GM21576 (cell line): ENCODE data around the gene OR1K1.

Source experiments
- ATAC-seq: cut with Tn5 transposase; IDR thresholded peaks from one replicate; pipeline ENCODE4 v1.9.1; 2021; ENCODE audit warnings: mild to moderate bottlenecking, moderate library complexity; ENCODE audit not compliant: unreplicated experiment

OR1K1 gene

DNA sequence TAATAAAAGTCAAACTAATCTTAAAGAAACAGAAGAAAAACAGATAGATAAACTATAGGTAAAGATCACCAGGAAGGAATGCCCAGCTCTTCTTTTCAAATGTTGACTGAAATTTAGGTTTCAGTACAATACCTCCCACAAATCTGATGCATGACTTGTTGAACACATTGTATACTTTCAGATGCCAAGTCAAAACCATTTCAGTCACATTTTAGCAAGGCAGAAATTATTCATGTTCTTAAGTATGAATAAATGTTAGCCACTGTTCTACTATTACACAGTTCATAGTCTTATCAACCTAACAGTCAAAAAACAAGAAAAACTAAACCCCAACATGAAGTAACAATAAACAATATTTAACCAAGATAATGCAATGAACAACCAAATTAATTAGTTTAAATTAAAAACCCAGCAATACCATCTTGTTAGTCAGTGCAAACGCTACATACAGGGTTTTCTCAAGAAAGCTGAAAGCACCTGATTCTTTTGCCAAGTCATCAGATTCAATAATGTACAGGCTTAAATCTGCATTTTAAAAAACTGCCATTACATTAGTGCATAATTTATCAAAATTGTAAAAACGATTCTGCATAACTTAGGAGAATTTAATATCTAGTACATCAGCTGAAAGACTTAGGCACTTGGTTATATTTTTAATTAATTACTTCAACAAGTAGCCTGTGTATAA is 48.5 kb downstream of the OR1K1 start:
- no peak for ATAC-seq
